ENCODE results near the gene ATP5PO.

The ATP5PO gene

DNA sequence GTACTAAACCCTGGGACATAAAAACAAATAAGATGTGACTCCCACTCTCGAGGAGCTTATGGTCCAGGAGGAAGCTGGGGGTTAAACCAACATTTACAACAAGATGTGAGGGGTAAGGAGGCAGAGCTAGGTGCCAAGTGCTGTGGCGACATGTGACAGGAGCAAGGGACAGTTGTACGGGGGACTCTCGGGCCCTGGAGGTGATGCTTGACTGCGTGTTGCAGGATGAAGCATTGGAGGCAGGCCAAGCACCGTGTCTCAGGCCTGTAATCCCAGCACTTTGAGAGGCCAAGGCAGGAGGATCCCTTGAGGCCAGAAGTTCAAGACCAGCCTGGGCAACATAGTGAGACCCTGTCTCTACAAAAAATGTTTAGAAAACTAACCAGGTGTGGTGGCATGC lies 36.8 kb downstream of the ATP5PO start:
- no peaks in the 10 kb centered on the region for H3K9me3 ChIP-seq (ENCODE audit: control insufficient read depth, insufficient read depth, low read length)
- no peaks in the 10 kb centered on the region for H4K20me1 ChIP-seq (ENCODE audit: control insufficient read depth, insufficient read depth, low read depth, low read length)
- no peaks in the 10 kb centered on the region for H3K9me2 ChIP-seq (replicated peaks; ENCODE audit: control insufficient read depth, low read length)
- no peak for TF ChIP-seq EZH2phosphoT487 (IDR thresholded peaks at IDR 0.05; ENCODE audit: borderline replicate concordance, low read length)
- TF ChIP-seq, protein P1, sequence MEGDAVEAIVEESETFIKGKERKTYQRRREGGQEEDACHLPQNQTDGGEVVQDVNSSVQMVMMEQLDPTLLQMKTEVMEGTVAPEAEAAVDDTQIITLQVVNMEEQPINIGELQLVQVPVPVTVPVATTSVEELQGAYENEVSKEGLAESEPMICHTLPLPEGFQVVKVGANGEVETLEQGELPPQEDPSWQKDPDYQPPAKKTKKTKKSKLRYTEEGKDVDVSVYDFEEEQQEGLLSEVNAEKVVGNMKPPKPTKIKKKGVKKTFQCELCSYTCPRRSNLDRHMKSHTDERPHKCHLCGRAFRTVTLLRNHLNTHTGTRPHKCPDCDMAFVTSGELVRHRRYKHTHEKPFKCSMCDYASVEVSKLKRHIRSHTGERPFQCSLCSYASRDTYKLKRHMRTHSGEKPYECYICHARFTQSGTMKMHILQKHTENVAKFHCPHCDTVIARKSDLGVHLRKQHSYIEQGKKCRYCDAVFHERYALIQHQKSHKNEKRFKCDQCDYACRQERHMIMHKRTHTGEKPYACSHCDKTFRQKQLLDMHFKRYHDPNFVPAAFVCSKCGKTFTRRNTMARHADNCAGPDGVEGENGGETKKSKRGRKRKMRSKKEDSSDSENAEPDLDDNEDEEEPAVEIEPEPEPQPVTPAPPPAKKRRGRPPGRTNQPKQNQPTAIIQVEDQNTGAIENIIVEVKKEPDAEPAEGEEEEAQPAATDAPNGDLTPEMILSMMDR (IDR thresholded peaks at IDR 0.05; ENCODE audit: low read depth, low read length, poor library complexity, severe bottlenecking): no peak
- no peaks in the 10 kb centered on the region for H3K27me3 ChIP-seq (ENCODE audit: control insufficient read depth, low read length)
- H3K4me3 ChIP-seq (ENCODE audit: low read length): no peak overlapping the region
- H3K27ac ChIP-seq (ENCODE audit: low read depth, low read length): no peak overlapping the region
- H3K4me2 ChIP-seq (ENCODE audit: low read length): no peak overlapping the region
- H3K36me3 ChIP-seq (ENCODE audit: control insufficient read depth, low read length): no peaks in the 10 kb centered on the region
- H3F3A ChIP-seq (ENCODE audit: control insufficient read depth, insufficient read depth): no peaks in the 10 kb centered on the region
- H3K4me1 ChIP-seq (ENCODE audit: control insufficient read depth, low read length): no peaks in the 10 kb centered on the region
- H3K79me2 ChIP-seq (ENCODE audit: control insufficient read depth, low read length): no peaks in the 10 kb centered on the region

DNA sequence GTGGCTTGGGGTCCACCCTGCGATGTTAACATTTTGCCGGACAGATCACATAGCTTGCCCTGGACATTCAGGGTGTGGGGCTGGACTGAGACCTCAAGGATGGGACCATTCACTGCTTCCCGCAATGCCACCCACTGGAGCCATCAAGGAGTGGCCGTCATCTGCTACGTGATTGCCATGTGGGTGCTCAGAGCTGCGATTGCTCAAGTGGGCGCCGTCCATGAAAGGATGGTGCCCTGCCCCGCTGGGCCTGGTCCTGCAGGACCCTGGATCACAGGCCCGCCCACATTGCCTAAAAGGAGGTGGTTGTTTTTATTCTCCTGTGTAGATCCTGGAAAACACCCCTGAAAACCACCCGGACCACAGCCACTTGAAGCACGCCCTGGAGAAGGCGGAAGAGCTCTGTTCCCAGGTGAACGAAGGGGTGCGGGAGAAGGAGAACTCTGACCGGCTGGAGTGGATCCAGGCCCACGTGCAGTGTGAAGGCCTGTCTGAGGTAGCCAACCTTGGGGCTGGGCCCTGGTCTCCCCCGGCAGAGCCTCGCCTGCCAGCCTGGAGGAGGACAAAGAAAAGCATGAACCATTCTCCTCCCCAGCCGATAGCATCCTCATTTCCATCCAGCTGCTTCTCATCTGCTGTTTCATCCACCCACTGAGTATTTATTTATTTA lies 40.4 kb downstream of the ATP5PO start:
- no peaks in the 10 kb centered on the region for H3K27me3 ChIP-seq (ENCODE audit: control insufficient read depth, low read length)
- H3K36me3 ChIP-seq (ENCODE audit: control insufficient read depth, low read length): no peaks in the 10 kb centered on the region
- no peak for TF ChIP-seq EZH2phosphoT487 (IDR thresholded peaks at IDR 0.05; ENCODE audit: borderline replicate concordance, low read length)
- TF ChIP-seq, protein P1 (IDR thresholded peaks at IDR 0.05; ENCODE audit: low read depth, low read length, poor library complexity, severe bottlenecking): no peak

DNA sequence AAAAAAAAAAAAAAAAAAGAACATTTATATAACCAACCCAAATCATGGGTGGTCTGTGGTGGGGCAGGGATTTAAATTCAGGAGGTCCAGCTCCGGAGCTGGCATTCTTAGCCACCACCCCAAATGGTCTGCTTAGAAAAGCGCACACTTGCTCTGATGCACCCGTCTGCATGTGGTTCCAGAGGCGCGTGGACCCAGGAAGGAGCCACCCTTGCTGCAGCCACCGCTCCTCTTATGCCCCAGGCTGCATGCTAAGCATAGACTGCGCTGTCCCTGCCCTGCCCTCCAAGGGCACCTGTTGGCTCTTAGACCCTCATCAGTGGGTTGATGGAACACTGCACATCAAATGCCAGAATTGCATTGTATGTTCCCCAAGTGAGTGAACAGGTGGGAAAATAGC lies 41.4 kb downstream of the ATP5PO start:
- Histone ChIP-seq H3K4me1 (ENCODE audit: control insufficient read depth, low read length) (no peaks in the 10 kb centered on the region), H3F3A (ENCODE audit: control insufficient read depth, insufficient read depth) (no peaks in the 10 kb centered on the region), H3K79me2 (ENCODE audit: control insufficient read depth, low read length) (no peaks in the 10 kb centered on the region), H3K4me3 (ENCODE audit: low read length) (no peak overlapping the region), H3K27me3 (ENCODE audit: control insufficient read depth, low read length) (no peaks in the 10 kb centered on the region), H3K9me3 (ENCODE audit: control insufficient read depth, insufficient read depth, low read length) (no peaks in the 10 kb centered on the region), H3K36me3 (ENCODE audit: control insufficient read depth, low read length) (no peaks in the 10 kb centered on the region), H4K20me1 (ENCODE audit: control insufficient read depth, insufficient read depth, low read depth, low read length) (no peaks in the 10 kb centered on the region), H3K27ac (ENCODE audit: low read depth, low read length) (no peak overlapping the region), H3K4me2 (ENCODE audit: low read length) (no peak overlapping the region), H3K9me2 (replicated peaks; ENCODE audit: control insufficient read depth, low read length) (no peaks in the 10 kb centered on the region)
- TF ChIP-seq EZH2phosphoT487 (IDR thresholded peaks at IDR 0.05; ENCODE audit: borderline replicate concordance, low read length): no peak
- TF ChIP-seq, protein P1 (IDR thresholded peaks at IDR 0.05; ENCODE audit: low read depth, low read length, poor library complexity, severe bottlenecking): no peak

More for the DNA sequence above, 40.4 kb downstream of the ATP5PO start:
- no peak overlapping the region for H3K4me2 ChIP-seq (ENCODE audit: low read length)
- no peaks in the 10 kb centered on the region for H3K4me1 ChIP-seq (ENCODE audit: control insufficient read depth, low read length)
- no peak overlapping the region for H3K27ac ChIP-seq (ENCODE audit: low read depth, low read length)
- H3K9me3 ChIP-seq (ENCODE audit: control insufficient read depth, insufficient read depth, low read length): no peaks in the 10 kb centered on the region
- no peak overlapping the region for H3K4me3 ChIP-seq (ENCODE audit: low read length)
- H3K9me2 ChIP-seq (replicated peaks; ENCODE audit: control insufficient read depth, low read length): no peaks in the 10 kb centered on the region
- H4K20me1 ChIP-seq (ENCODE audit: control insufficient read depth, insufficient read depth, low read depth, low read length): no peaks in the 10 kb centered on the region
- no peaks in the 10 kb centered on the region for H3F3A ChIP-seq (ENCODE audit: control insufficient read depth, insufficient read depth)
- no peaks in the 10 kb centered on the region for H3K79me2 ChIP-seq (ENCODE audit: control insufficient read depth, low read length)

Measured in DOHH2 (cell line).